HG03575 (cell line): ENCODE results near the gene GIT1.

ENCODE experiments used
- ATAC-seq: cut with Tn5 transposase; IDR thresholded peaks from one replicate; pipeline ENCODE4 v1.9.1; 2021; ENCODE audit not compliant: unreplicated experiment, insufficient number of reproducible peaks, low FRiP score; ENCODE audit errors: extremely low read depth

GIT1 gene

GRCh38 chr17:29595107-29595942 lies 5.9 kb upstream of the GIT1 start:
- ATAC-seq, result no peak

GRCh38 chr17:29594519-29595090 lies 5.2 kb upstream of the GIT1 start:
- no peak for ATAC-seq

GRCh38 chr17:29593591-29594518 lies 4.4 kb upstream of the GIT1 start:
- ATAC-seq, result no peak

GRCh38 chr17:29592850-29593551 lies 3.6 kb upstream of the GIT1 start, which contains the start of gene ANKRD13B:
ANKRD13B (plus strand) TSS chr17:29593132; CDS start chr17:29593622, 490 bp downstream.
- no peak for ATAC-seq

GRCh38 chr17:29591737-29592608 lies 2.5 kb upstream of the GIT1 start:
- ATAC-seq, result no peak

GRCh38 chr17:29591146-29591736 lies 1.8 kb upstream of the GIT1 start:
- no peak for ATAC-seq

- no peak for ATAC-seq
Observed at GRCh38 chr17:29590411-29591145, 1.1 kb upstream of the GIT1 start.

- ATAC-seq, result no peak
Observed at GRCh38 chr17:29588562-29589411, 661 bp downstream of the GIT1 start.

GRCh38 chr17:29588017-29588561 lies 1.4 kb downstream of the GIT1 start:
- no peak for ATAC-seq

GRCh38 chr17:29587591-29587990 lies 1.9 kb downstream of the GIT1 start:
- ATAC-seq, result no peak

- no peak for ATAC-seq
Observed at GRCh38 chr17:29586676-29587469, 2.6 kb downstream of the GIT1 start.

GRCh38 chr17:29585080-29585751 lies 4.2 kb downstream of the GIT1 start:
- no peak for ATAC-seq

- no peak for ATAC-seq
Observed at GRCh38 chr17:29584452-29585079, 4.9 kb downstream of the GIT1 start.
